Heart left ventricle (tissue), 13 donors: Measurements from ENCODE around the gene GPR4.

Source experiments
- CTCF ChIP-seq, 12 donors: fragments of 200-600 bp; sonication (generic) in 4 of 12; IDR thresholded peaks; one replicate each; pipeline versions ENCODE4 v1.5.0 to v1.8.0; 2018 to 2022; ENCODE audit warnings: antibody characterized with exemption in 12 of 12, mild to moderate bottlenecking in 5 of 12
- POLR2A ChIP-seq, 2 donors: fragments of 450-650 bp; IDR thresholded peaks; one replicate each; pipeline ENCODE4 v1.6.1; 2017; ENCODE audit warnings: antibody characterized with exemption in 2 of 2, mild to moderate bottlenecking in 2 of 2, moderate library complexity in 2 of 2
- donor health status: ischemic (EF 13 %, LVEDD 7.1; RV severe dilation, severe dysfunction).
- donor health status: DM: no; HTN: yes; CAD: no.
- donor health status: DM: no; HTN: no; CAD: no.
- donor health status: ischemic (EF 25% LVEDD 6.9; RV normal size, moderate dysfunction).
- donor health status: ischemic (EF 25% LVEDD 5.7; RV mildly dilated, moderate dysfunction).
- donor health status: ischemic (EF 35%, LVEDD 5.7; RV mildly dilated, moderate dysfunction).
- donor health status: nonischemic (EF 11% LVEDD 7.7; RV severe dilation, severe dysfunction).
- donor health status: DM: yes; HTN: yes; CAD: no.
- donor health status: PGD.
- donor health status: ischemic (EF 29% LVEDD 5.4; RV normal size, mild dysfunction).
- donor health status: nonischemic (EF 23%, LVEDD 6.1; RV moderate dilation, normal function).

- TF ChIP-seq CTCF (IDR thresholded peaks at IDR 0.05) (no peak), POLR2A (IDR thresholded peaks at IDR 0.05) (no peak)
These were observed 45.2 kb downstream of the GPR4 start for GRCh38 chr19:45556835-45557234.
